Adrenal gland (tissue), 12 donors: ENCODE data around the gene TRIP10. TPM values are rescaled to one million over a fixed set of nuclear protein-coding genes. Genes with fewer than 3 reads are reported as not detected.

Experiments used
- DNase-seq, 7 donors: peaks; one replicate each; pipeline ENCODE4 v3.0.0-alpha.2; 2019 to 2020
- H3K27ac ChIP-seq, 5 donors: fragments of 200-600 bp; sonication (generic) in 4 of 5; 1 replicate in 3 of 5; 2 replicates in 2 of 5; pipeline versions ENCODE4 v1.5.1 to v1.8.0; 2016 to 2020; ENCODE audit warnings: mild to moderate bottlenecking in 1 of 5
- H3K27me3 ChIP-seq: fragments of 200-600 bp; 2 replicates; pipeline ENCODE4 v1.8.0; 2021
- H3K36me3 ChIP-seq, 2 donors: fragments of 200-600 bp; replicated peaks in 1 of 2; 1 replicate in 1 of 2; 2 replicates in 1 of 2; pipeline versions ENCODE4 v1.5.1 to v1.8.0; 2018 to 2022
- H3K4me1 ChIP-seq, 2 donors: fragments of 200-600 bp; replicated peaks in 1 of 2; 1 replicate in 1 of 2; 2 replicates in 1 of 2; pipeline versions ENCODE4 v1.5.1 to v1.8.0; 2018 to 2021
- H3K4me3 ChIP-seq, 4 donors: fragments of 200-600 bp; sonication (generic) in 3 of 4; one replicate each; pipeline ENCODE4 v1.5.1; 2016 to 2018
- H3K9me3 ChIP-seq, 3 donors: fragments of 200-600 bp; sonication (generic) in 1 of 3; replicated peaks in 1 of 3; 1 replicate in 2 of 3; 2 replicates in 1 of 3; pipeline versions ENCODE4 v1.5.1 to v1.8.0; 2016 to 2021
- POLR2A ChIP-seq, 2 donors: fragments of 450-650 bp; IDR thresholded peaks; one replicate each; pipeline ENCODE4 v1.6.1; 2017; ENCODE audit warnings: antibody characterized with exemption in 2 of 2, mild to moderate bottlenecking in 2 of 2, moderate library complexity in 1 of 2
- WGBS, 4 donors: extraction: QIAGEN DNeasy Blood & Tissue Kit in 2 of 4; methylation state at CpG; one replicate each; pipeline versions ENCODE4 v1.1.5 to v1.1.7; 2013 to 2017; 5-methylcytosine and 5-hydroxymethylcytosine counted together
- intact Hi-C, 2 donors: fragments of 100-400 bp; cut with DNase I; formaldehyde crosslinking; loops; one replicate each; pipeline versions ENCODE4 v1.14.1 to v1.15.0; 2022 to 2023
- polyA plus RNA-seq, 3 donors: library from polyadenylated mRNA; stranded (reverse); fragments of 200-250 nt in 2 of 3; fragments of 350-450 nt in 1 of 3; fragmentation: Illumina TruSeq in 1 of 3; extraction: RNeasy Lipid Tissue Mini Kit (QIAGEN cat#74804) in 1 of 3; gene quantifications; one replicate each; pipeline ENCODE4 v1.2.3, GENCODE V29; 2013 to 2014
- total RNA-seq, 9 donors: library from RNA; depleted of rRNA in 4 of 9; stranded (reverse); fragments of >200 nt in 4 of 9; fragments of 120-200 nt in 1 of 9; fragmentation: NEBNext Ultra II Directional in 1 of 9; extraction: Animal tissue kit (Norgen Biotek cat#: 25700) in 1 of 9; gene quantifications; one replicate each; pipeline versions ENCODE4 v1.1.0 to v1.2.4, GENCODE V29; 2013 to 2023
- TF ChIP-seq, protein P1 (sequence below), 6 experiments: fragments of 450-650 bp in 4 of 6; fragments of 200-600 bp in 2 of 6; sonication (generic) in 1 of 6; IDR thresholded peaks; 1 replicate in 5 of 6; 2 replicates in 1 of 6; pipeline versions ENCODE4 v1.5.1 to v1.8.0; 2016 to 2021; ENCODE audit warnings: antibody characterized with exemption in 6 of 6, mild to moderate bottlenecking in 2 of 6, moderate library complexity in 1 of 6
- donor health status: healthy with polysubstance abuse.
- donor health status: Bipolar disorder and iron deficiency.
- donor health status: DM: yes; HTN: yes; CAD: no.
- donor health status: DM: no; HTN: no; CAD: no.
- donor health status: DM: no; HTN: no; CAD: no.
- donor health status: DM: yes; HTN: yes; CAD: no.

TRIP10 gene
- total and polyA plus RNA-seq, 12 donors: 22.5 to 425 (median 74.8) TPM

DNA sequence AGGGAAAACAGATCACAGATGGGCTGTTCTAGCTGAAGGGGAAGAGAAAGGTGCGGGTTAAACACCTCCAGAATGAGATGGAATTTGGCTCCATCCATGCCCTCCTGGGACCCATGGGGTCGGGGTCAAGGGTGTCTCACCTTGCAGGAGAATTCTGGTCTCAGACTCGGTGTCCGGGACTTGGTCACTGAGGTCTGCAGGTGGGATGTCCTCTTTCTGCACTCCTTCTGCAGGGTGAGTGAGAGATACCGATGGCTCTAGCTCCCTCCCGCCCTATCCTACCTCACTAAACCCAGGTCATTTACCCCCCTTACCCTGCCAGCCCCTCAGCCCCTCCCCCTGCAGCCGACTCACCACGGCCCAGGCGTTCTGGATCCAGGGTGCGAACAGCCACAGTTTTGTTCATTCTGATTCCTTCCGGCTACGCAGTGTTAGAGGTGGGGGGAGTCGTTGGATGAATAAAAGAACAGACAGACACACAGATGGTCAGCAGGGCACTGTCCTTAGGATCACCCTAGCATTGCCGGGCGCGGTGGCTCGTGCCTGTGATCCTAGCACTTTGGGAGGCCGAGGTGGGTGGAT lies 43.1 kb upstream of the TRIP10 start:
- intact Hi-C loops: no loop called here
- no peak for DNase-seq
- H3K36me3 ChIP-seq: peaks cover 0 to 58% of the 10 kb centered on the region in 2 donors
- no peak overlapping the region for H3K27ac ChIP-seq
- no peaks in the 10 kb centered on the region for H3K27me3 ChIP-seq
- H3K4me1 ChIP-seq: no peaks in the 10 kb centered on the region
- TF ChIP-seq POLR2A (IDR thresholded peaks at IDR 0.05): no peak
- TF ChIP-seq, protein P1, sequence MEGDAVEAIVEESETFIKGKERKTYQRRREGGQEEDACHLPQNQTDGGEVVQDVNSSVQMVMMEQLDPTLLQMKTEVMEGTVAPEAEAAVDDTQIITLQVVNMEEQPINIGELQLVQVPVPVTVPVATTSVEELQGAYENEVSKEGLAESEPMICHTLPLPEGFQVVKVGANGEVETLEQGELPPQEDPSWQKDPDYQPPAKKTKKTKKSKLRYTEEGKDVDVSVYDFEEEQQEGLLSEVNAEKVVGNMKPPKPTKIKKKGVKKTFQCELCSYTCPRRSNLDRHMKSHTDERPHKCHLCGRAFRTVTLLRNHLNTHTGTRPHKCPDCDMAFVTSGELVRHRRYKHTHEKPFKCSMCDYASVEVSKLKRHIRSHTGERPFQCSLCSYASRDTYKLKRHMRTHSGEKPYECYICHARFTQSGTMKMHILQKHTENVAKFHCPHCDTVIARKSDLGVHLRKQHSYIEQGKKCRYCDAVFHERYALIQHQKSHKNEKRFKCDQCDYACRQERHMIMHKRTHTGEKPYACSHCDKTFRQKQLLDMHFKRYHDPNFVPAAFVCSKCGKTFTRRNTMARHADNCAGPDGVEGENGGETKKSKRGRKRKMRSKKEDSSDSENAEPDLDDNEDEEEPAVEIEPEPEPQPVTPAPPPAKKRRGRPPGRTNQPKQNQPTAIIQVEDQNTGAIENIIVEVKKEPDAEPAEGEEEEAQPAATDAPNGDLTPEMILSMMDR (IDR thresholded peaks at IDR 0.05): no peak
- WGBS, 4 donors: 75 to 86% (median 83%) methylated on average over 18 of the region's 18 CpGs
- no peak overlapping the region for H3K4me3 ChIP-seq
- no peaks in the 10 kb centered on the region for H3K9me3 ChIP-seq

DNA sequence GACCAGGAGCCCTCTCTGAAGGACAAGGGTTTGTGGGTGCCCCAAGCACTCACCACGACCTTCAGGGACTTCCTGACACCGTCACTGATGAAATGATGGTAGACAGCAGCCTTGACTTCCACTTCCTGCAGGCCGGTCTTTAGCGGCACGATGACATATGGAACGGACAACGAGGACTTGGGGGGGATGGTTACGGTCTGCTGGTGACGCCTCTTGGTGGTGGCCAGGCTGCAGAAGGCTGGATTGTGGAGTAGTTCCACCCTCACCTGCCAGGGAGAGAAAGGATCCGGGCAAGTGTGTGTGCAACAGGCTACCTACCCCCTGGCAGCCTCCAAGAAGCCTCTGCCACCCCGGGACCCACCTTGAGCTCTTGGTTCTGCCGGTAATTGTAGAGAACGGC lies 42.2 kb upstream of the TRIP10 start:
- TF ChIP-seq, protein P1 (IDR thresholded peaks at IDR 0.05): no peak
- no peak for TF ChIP-seq POLR2A (IDR thresholded peaks at IDR 0.05)
- Histone ChIP-seq H3K4me3 (no peak overlapping the region), H3K36me3 (peaks cover 0 to 60% of the 10 kb centered on the region in 2 donors), H3K4me1 (no peaks in the 10 kb centered on the region), H3K27ac (no peak overlapping the region), H3K9me3 (no peaks in the 10 kb centered on the region), H3K27me3 (no peaks in the 10 kb centered on the region)
- intact Hi-C loops: no loop called here
- 61 to 74% (median 67%) methylated on average over 12 to 13 of the region's 13 CpGs for WGBS, 4 donors
- no peak for DNase-seq

DNA sequence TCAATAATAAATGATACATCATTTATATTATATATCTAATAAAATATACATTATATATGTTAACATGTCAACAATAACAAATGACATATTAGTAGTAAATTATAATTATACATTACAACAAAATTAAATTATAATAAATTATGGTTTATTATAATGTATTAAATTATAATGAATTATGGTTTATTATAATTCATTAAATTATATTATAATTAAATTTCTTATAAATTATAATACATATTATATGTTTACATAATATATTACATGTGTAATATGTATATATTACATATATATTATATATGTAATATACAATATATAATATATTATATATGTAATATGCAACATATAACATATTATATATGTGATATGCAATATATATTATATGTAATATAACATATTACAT lies 39.5 kb upstream of the TRIP10 start:
- no peak for DNase-seq
- H3K9me3 ChIP-seq: no peaks in the 10 kb centered on the region
- no peak overlapping the region for H3K27ac ChIP-seq
- no peaks in the 10 kb centered on the region for H3K4me1 ChIP-seq
- intact Hi-C loops: no loop called here
- TF ChIP-seq POLR2A (IDR thresholded peaks at IDR 0.05): no peak
- H3K4me3 ChIP-seq: no peak overlapping the region
- no peaks in the 10 kb centered on the region for H3K27me3 ChIP-seq
- H3K36me3 ChIP-seq: peaks cover 0 to 63% of the 10 kb centered on the region in 2 donors

DNA sequence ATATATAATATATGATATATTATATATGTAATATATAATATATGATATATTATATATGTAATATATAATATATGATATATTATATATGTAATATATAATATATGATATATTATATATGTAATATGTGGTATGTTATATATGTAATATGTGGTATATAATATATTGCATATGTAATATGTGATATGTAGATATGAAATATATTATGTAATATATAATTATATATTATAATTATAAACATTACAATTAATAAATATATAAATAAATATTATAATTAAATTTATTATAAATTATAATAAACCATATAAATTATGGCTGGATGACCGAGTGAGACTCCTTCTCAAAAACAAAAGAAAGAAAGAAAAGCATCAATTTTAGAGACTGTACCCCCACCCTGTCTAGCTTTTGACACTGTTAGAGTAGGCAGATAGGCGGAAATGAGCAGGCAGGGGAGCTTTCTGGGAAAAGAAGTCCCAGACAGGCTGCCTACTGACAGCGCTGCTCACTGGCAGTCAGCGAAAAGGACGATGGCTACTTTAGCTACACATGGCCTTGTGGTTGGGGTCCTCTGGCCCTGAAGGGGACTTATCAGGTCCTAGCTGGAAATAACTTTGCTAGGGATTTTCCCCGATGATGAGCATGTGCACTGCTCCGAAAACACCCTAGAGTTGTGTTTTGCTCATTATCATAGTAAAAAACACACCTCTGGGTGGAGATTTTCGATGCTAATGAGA lies 38.7 kb upstream of the TRIP10 start:
- 78 to 84% (median 82%) methylated on average over 8 of the region's 8 CpGs for WGBS, 4 donors
- Histone ChIP-seq H3K4me1 (no peaks in the 10 kb centered on the region), H3K4me3 (no peak overlapping the region), H3K27ac (no peak overlapping the region), H3K27me3 (no peaks in the 10 kb centered on the region), H3K9me3 (no peaks in the 10 kb centered on the region), H3K36me3 (peaks cover 0 to 64% of the 10 kb centered on the region in 2 donors)
- DNase-seq: peak in 1 of 7 donors; percentile 10
- TF ChIP-seq, protein P1 (IDR thresholded peaks at IDR 0.05): no peak
- no peak for TF ChIP-seq POLR2A (IDR thresholded peaks at IDR 0.05)
- intact Hi-C loops: no loop called here
